ENCODE data around the gene TBX1. TPM values are rescaled to one million over a fixed set of nuclear protein-coding genes. Genes with fewer than 3 reads are reported as not detected.

Gene TBX1
- polyA plus RNA-seq (2013, experiment 1 of 2) = 0.77 TPM
- polyA plus RNA-seq (2013, experiment 2 of 2) = 0.56 TPM

DNA sequence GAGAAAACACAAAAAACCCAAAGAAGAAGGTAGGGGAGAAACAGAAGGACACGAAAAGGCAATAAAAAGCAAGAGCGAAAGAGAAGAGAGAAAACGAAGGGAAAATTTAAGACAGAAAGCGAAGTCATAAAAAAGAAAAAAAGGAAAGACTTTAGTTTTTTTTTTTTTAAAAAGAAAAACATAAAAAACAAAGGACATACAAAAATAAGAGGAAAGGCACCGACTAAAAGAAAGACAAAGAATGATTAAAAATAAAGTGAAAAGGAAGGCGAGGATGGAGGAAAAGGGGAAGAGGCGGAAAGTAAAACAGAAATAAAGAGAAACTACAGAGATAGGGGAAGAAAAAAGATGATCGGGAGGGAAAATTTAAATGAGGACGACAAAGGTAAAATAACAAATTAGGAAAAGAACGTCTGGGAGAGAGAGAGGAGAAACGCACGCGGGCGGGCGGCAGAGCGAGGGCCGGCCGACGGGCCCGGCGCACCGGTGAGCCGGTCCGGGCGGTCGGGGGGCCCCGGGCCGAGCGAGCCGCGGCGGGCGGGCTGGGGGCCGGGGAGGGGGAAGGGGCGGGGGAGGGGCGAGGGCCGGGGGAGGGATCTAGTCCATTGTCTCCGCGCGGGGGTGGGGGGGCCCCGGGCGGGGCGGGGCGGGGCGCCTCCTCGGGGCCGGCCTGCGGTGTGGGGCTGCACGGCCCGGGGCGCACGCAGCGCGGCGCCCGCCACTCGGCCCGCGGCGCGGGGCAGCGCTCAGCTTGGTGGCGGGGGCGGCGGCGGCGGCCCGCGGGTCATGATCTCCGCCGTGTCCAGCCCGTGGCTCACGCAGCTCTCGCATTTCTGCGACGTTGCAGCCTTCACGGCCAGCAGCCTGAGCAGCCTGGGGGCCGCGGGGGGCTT lies at the start of gene TBX1:
TSS of gene TBX1 (plus strand) at position 721 of the 893 bp plus-strand sequence. CDS start at position 787, 66 bp downstream.
- H3K4me1 ChIP-seq (ENCODE audit: control insufficient read depth, insufficient read depth, low read length, poor library complexity, severe bottlenecking) = peaks cover 19% of the 10 kb centered on the region
- H3K9me3 ChIP-seq (ENCODE audit: control insufficient read depth, low read length) = no peaks in the 10 kb centered on the region
- H3K27ac ChIP-seq (ENCODE audit: low read depth, low read length, severe bottlenecking) = no peak within 1 kb of the TSS
- 1% methylated on average over 29 to 41 of the region's 79 CpGs for WGBS, 2 experiments (ENCODE audit: insufficient coverage in 2 of 2)
- no peak within 1 kb of the TSS for H3K4me3 ChIP-seq (ENCODE audit: extremely low read depth, insufficient read depth, low read length, poor library complexity, severe bottlenecking)
- no peaks in the 10 kb centered on the region for H3K36me3 ChIP-seq (ENCODE audit: control insufficient read depth, insufficient read depth, low read length)

DNA sequence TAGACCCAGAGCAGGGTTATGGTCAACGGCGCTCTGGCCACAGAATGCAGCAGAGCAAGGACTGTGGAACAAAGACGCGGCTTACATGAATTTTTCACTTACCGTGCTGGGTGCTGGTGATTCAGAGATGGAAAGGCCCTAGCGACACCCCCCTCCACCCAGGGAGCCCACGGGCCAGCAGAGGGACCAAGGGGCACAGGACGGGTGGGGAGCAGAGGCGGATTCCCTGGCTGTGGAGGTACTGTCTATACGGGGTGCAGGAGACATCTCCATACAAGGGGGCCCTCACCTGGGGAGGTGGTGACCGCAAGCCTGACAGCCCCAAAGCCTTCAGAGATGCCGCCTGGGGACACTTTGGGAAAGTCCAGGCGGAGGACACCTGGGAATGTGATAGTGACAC lies 47.3 kb upstream of the TBX1 start:
- Histone ChIP-seq H3K9me3 (ENCODE audit: control insufficient read depth, low read length) (no peaks in the 10 kb centered on the region), H3K36me3 (ENCODE audit: control insufficient read depth, insufficient read depth, low read length) (no peaks in the 10 kb centered on the region), H3K27ac (ENCODE audit: low read depth, low read length, severe bottlenecking) (no peak overlapping the region), H3K4me3 (ENCODE audit: extremely low read depth, insufficient read depth, low read length, poor library complexity, severe bottlenecking) (no peak overlapping the region), H3K4me1 (ENCODE audit: control insufficient read depth, insufficient read depth, low read length, poor library complexity, severe bottlenecking) (peaks cover 15% of the 10 kb centered on the region)
- WGBS, 2 experiments (ENCODE audit: insufficient coverage in 2 of 2) = 92 to 95% methylated on average over 8 to 11 of the region's 13 CpGs

DNA sequence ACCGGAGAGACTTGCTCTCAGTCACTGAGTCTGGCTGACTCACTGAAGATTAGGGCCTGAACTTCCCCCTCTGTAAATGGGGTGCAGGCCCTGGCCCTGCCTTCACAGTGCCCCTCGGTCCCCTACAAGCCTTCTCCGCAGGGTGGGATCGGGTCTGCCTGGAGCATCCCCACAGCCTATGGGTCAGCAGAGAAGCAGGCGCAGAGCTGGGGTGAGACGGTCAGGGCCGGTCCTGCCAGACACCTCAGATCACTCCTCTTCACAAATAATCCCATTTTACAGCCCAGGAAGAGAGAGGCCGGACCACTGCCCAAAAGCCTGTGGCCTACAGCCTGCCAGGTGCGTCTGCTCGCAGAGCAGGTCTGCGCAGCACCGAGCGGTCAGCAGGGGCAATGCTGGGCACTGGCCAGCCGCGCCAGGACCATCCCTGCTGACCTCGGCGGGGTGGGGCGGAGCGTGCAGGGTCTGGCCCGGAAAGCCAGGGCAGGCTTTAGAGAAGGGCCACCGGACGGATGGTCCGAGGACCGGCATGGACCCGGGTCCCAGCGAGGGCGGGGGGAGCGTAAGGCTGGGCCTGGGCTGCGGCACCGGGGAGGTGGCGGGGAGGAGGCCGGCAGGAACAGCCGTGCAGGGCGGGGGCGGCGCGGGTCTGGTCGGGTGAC lies 46.8 kb upstream of the TBX1 start:
- H3K4me1 ChIP-seq (ENCODE audit: control insufficient read depth, insufficient read depth, low read length, poor library complexity, severe bottlenecking) = peaks cover 15% of the 10 kb centered on the region
- H3K9me3 ChIP-seq (ENCODE audit: control insufficient read depth, low read length) = no peaks in the 10 kb centered on the region
- WGBS, 2 experiments (ENCODE audit: insufficient coverage in 2 of 2) = 35 to 46% methylated on average over 30 to 31 of the region's 38 CpGs
- peak overlapping the region; percentile 31 for H3K4me3 ChIP-seq (ENCODE audit: extremely low read depth, insufficient read depth, low read length, poor library complexity, severe bottlenecking)
- no peak overlapping the region for H3K27ac ChIP-seq (ENCODE audit: low read depth, low read length, severe bottlenecking)
- H3K36me3 ChIP-seq (ENCODE audit: control insufficient read depth, insufficient read depth, low read length) = no peaks in the 10 kb centered on the region

DNA sequence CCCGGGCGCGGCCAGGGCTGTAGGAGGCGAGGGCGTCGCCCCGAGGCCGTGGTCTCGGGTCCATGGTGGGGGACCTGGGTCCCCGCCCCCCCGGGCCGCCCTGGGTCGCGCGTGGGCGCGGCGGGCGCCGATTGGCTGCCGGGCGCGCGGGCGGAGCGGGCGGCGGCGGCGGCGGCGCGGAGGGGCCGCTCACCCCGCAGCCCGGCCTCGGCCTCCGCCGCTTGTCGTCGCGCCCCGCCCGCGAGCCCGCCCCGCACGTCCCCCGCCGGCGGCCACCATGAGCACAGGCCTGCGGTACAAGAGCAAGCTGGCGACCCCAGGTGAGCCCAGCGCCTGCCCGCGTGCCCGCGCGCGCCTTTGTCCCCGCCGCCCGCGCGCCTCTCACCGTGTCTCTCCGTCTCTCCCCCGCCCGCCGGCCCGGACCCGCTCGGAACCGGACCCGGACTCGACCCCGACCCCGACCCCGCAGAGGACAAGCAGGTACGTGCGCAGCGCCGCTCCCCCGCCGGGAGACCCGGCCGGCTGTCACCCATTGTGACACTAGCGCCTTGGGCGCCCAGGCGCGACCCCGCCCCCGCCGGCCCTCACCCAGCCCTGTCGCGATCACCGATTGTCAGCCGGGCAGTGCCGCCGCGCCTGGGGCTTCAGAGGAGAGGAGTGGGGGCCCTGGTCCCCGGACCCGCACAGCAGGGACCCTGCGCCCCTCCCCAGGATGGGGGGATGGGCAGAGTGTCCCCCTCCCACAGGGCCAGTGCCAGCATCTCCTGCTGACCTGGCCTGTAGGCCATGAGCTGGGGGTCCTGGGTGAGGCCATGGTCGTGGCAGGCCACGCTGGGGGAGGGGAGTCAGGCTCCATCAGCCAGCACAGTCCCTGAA lies 46.0 kb upstream of the TBX1 start, which contains the start of gene SEPTIN5:
TSS of gene SEPTIN5 (plus strand) at position 192 of the 876 bp plus-strand sequence. CDS start at position 278, 86 bp downstream.
- Histone ChIP-seq H3K27ac (ENCODE audit: low read depth, low read length, severe bottlenecking) (no peak within 1 kb of the TSS), H3K36me3 (ENCODE audit: control insufficient read depth, insufficient read depth, low read length) (peaks cover 1% of the 10 kb centered on the region), H3K4me1 (ENCODE audit: control insufficient read depth, insufficient read depth, low read length, poor library complexity, severe bottlenecking) (peaks cover 11% of the 10 kb centered on the region), H3K9me3 (ENCODE audit: control insufficient read depth, low read length) (no peaks in the 10 kb centered on the region), H3K4me3 (ENCODE audit: extremely low read depth, insufficient read depth, low read length, poor library complexity, severe bottlenecking) (peak within 1 kb of the TSS; percentile 63)
- 1 to 2% methylated on average over 67 to 90 of the region's 106 CpGs for WGBS, 2 experiments (ENCODE audit: insufficient coverage in 2 of 2)

DNA sequence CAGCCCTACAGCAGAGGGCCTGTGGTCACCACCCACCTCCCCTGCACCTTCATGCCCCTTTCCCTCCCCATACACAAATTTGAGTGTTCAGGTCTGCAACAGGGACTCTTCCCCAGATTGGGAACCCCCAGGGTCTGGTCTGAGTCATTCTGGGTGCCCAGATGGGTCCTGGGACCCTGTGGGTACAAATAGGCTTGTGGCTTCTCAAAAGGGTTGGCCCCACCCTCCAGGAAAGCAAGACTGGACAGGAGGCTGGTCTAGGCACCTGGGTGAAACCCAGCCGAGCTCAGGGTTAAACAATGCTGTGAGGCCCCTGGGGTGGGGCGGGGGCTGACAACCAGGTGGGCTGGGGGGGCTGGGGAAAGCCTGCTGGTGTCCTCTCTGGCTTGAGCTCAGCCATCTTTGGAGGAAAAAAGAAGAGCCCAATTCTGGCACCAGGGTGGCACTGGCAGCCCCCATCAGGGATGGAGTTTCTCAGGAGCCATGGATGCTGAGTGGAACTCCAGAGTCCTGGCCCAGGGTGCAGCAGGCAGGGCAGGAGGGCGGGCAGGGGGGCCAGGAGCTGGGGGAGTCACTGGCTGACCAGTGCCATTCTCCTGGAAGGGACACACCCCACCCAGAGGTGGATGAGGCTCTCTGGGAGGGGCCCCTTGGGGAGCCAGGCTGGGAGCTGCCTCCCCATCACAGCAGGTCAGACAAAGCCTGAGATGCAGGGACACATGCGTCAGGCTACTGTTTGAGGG lies 45.2 kb upstream of the TBX1 start:
- Histone ChIP-seq H3K9me3 (ENCODE audit: control insufficient read depth, low read length) (no peaks in the 10 kb centered on the region), H3K4me1 (ENCODE audit: control insufficient read depth, insufficient read depth, low read length, poor library complexity, severe bottlenecking) (peaks cover 6% of the 10 kb centered on the region), H3K36me3 (ENCODE audit: control insufficient read depth, insufficient read depth, low read length) (peaks cover 7% of the 10 kb centered on the region), H3K27ac (ENCODE audit: low read depth, low read length, severe bottlenecking) (no peak overlapping the region), H3K4me3 (ENCODE audit: extremely low read depth, insufficient read depth, low read length, poor library complexity, severe bottlenecking) (peak overlapping the region; percentile 63)
- 83 to 94% methylated on average over 2 to 3 of the region's 4 CpGs for WGBS, 2 experiments (ENCODE audit: insufficient coverage in 2 of 2)

DNA sequence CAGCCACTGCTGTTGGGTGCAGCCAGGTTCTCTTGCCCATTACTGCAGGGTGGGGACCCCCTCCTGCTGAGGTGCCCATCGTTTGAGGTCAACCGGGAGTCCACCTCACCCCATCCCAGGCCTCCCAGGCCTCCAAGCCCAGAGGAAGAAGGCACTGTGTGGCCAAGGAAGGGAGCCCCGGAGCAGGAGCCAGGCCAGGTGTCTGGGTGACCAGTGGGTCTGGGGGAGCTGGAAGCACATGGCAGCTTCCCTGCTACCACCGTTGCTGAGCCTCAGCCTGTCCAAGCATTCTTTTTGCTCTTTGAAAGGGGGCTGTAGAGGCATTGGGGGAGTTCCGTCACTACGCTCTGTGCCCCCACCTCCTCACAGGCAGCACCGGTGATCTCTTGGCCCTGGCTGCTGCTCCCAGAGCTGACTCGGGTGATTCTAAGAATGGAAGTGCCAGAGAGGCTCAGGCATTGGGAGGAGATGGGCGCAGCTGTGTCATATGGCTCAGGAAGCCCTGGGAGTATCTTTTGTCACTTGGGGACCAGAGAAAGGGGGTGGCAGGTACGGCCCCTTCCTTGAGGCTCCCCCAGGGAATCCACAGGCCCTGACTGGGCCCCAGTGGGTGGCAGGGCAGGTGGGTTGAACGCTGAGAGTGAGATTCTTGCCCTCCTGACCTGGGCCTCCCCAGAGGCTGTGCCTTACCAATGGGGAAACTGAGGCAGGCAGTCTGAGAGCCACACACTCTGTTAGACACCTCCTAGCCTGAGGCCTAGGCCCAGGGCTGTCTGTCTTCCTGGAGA lies 44.3 kb upstream of the TBX1 start:
- no peak overlapping the region for H3K4me3 ChIP-seq (ENCODE audit: extremely low read depth, insufficient read depth, low read length, poor library complexity, severe bottlenecking)
- 92 to 97% methylated on average over 5 to 9 of the region's 11 CpGs for WGBS, 2 experiments (ENCODE audit: insufficient coverage in 2 of 2)

DNA sequence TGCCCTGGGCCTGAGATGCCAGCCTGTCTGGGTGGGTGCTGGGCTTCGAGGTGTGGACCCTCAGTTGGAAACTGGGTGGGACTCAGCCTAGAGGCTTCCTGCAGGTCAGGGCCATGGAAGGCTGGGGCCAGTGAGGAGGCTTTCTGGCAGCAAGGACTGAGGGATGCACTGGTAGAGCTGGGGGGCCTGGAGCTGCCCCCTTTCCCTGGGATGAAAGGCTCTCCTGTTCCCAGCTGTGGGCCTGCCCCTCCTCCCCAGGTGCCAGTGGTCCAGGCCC lies 43.8 kb upstream of the TBX1 start:
- Histone ChIP-seq H3K9me3 (ENCODE audit: control insufficient read depth, low read length) (no peaks in the 10 kb centered on the region), H3K36me3 (ENCODE audit: control insufficient read depth, insufficient read depth, low read length) (peaks cover 16% of the 10 kb centered on the region), H3K4me1 (ENCODE audit: control insufficient read depth, insufficient read depth, low read length, poor library complexity, severe bottlenecking) (peaks cover 12% of the 10 kb centered on the region), H3K27ac (ENCODE audit: low read depth, low read length, severe bottlenecking) (no peak overlapping the region), H3K4me3 (ENCODE audit: extremely low read depth, insufficient read depth, low read length, poor library complexity, severe bottlenecking) (no peak overlapping the region)
- 70 to 100% methylated on average over 1 of the region's 1 CpG for WGBS, 2 experiments (ENCODE audit: insufficient coverage in 2 of 2)

More for the DNA sequence above, 44.3 kb upstream of the TBX1 start:
- H3K4me1 ChIP-seq (ENCODE audit: control insufficient read depth, insufficient read depth, low read length, poor library complexity, severe bottlenecking) = peaks cover 8% of the 10 kb centered on the region
- H3K36me3 ChIP-seq (ENCODE audit: control insufficient read depth, insufficient read depth, low read length) = peaks cover 16% of the 10 kb centered on the region
- no peak overlapping the region for H3K27ac ChIP-seq (ENCODE audit: low read depth, low read length, severe bottlenecking)
- no peaks in the 10 kb centered on the region for H3K9me3 ChIP-seq (ENCODE audit: control insufficient read depth, low read length)

DNA sequence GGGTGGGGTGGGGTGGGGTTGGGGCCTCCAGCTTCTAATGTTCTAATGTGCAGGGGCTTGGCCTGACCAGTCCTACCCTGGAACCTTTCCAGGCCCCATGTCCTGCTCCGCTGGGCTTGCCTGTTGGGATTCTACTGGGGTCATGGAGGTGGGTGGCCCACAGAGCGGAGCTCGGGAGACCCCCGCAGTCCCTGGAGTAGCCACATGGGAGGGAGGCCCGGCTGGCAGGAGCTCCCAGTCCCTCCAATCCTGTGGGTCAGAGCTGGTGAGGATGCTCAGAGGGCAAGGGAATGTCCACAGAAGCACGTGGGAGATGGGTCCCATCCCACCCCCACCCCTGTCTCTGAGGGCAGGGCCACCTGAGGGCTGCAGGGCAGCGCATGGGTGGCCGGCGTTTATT lies 43.4 kb upstream of the TBX1 start:
- peaks cover 14% of the 10 kb centered on the region for H3K4me1 ChIP-seq (ENCODE audit: control insufficient read depth, insufficient read depth, low read length, poor library complexity, severe bottlenecking)
- 87 to 88% methylated on average over 8 to 9 of the region's 9 CpGs for WGBS, 2 experiments (ENCODE audit: insufficient coverage in 2 of 2)

DNA sequence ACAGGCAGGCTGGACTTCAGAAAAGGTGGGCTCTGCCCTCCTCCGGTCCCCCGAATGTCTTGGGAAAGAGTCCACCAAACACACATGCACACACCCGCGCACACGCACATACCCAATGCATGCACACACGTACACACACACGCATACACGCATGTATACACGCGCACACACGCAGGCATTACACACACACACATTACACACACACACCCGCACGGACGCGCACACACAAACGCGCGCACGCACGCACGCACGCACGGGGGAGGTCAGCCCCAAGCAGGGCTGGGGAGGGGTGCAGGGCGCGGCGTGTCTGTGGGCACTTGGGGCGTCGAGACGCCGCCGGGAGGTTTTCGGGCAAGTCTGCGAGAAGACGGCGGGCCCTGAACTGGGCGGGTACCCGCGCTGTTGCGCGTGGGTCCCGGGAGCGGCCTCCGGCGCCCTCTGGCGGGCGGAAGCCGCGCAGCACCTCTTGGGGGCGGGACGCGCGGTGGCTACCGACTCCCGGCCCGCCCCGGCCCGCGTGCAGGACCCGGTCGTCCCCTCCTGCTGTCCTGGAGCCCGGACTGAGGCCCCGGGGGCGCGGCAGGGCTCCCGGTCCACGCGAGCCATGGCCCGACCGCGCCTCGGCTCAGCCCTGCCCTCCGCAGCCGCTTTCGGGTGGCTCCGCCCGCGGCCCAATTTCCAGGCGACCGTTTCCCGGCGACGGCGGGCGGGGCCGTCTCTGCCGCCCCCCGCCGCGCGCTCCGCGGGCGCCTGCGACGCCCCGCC lies 42.7 kb upstream of the TBX1 start:
- Histone ChIP-seq H3K9me3 (ENCODE audit: control insufficient read depth, low read length) (no peaks in the 10 kb centered on the region), H3K36me3 (ENCODE audit: control insufficient read depth, insufficient read depth, low read length) (peaks cover 16% of the 10 kb centered on the region), H3K4me1 (ENCODE audit: control insufficient read depth, insufficient read depth, low read length, poor library complexity, severe bottlenecking) (peaks cover 21% of the 10 kb centered on the region), H3K4me3 (ENCODE audit: extremely low read depth, insufficient read depth, low read length, poor library complexity, severe bottlenecking) (peak overlapping the region; percentile 42), H3K27ac (ENCODE audit: low read depth, low read length, severe bottlenecking) (no peak overlapping the region)
- WGBS, 2 experiments (ENCODE audit: insufficient coverage in 2 of 2) = 14 to 21% methylated on average over 78 to 81 of the region's 96 CpGs

More for the DNA sequence above, 43.4 kb upstream of the TBX1 start:
- Histone ChIP-seq H3K4me3 (ENCODE audit: extremely low read depth, insufficient read depth, low read length, poor library complexity, severe bottlenecking) (no peak overlapping the region), H3K9me3 (ENCODE audit: control insufficient read depth, low read length) (no peaks in the 10 kb centered on the region), H3K27ac (ENCODE audit: low read depth, low read length, severe bottlenecking) (no peak overlapping the region), H3K36me3 (ENCODE audit: control insufficient read depth, insufficient read depth, low read length) (peaks cover 16% of the 10 kb centered on the region)

Measured in mesodermal cell (in vitro differentiated cells).